HG03439 (cell line): ENCODE results near the gene CEP126.

Source experiments
- ATAC-seq: cut with Tn5 transposase; IDR thresholded peaks from one replicate; pipeline ENCODE4 v1.9.1; 2021; ENCODE audit warnings: mild to moderate bottlenecking, moderate library complexity; ENCODE audit not compliant: unreplicated experiment

The CEP126 gene

GRCh38 chr11:101914738-101915426 lies at the start of gene CEP126:
TSS of gene CEP126 (plus strand) at chr11:101915010. CDS start at chr11:101915285, 275 bp downstream.
- peak; percentile 100 for ATAC-seq

- no peak for ATAC-seq
These were observed 48.0 kb upstream of the CEP126 start for GRCh38 chr11:101866619-101867491.

- ATAC-seq = no peak
These were observed 46.9 kb upstream of the CEP126 start for GRCh38 chr11:101867951-101868350.

GRCh38 chr11:101870510-101870909 lies 44.3 kb upstream of the CEP126 start:
- ATAC-seq = no peak

- ATAC-seq = no peak
These were observed 42.5 kb upstream of the CEP126 start for GRCh38 chr11:101872171-101872882.

GRCh38 chr11:101880222-101880621 lies 34.6 kb upstream of the CEP126 start:
- no peak for ATAC-seq

GRCh38 chr11:101881586-101881985 lies 33.2 kb upstream of the CEP126 start:
- ATAC-seq = no peak

GRCh38 chr11:101885631-101886030 lies 29.2 kb upstream of the CEP126 start:
- ATAC-seq = no peak

- ATAC-seq = no peak
These were observed 25.0 kb upstream of the CEP126 start for GRCh38 chr11:101889767-101890166.

GRCh38 chr11:101894505-101894904 lies 20.3 kb upstream of the CEP126 start:
- ATAC-seq = no peak

GRCh38 chr11:101907815-101908214 lies 7.0 kb upstream of the CEP126 start:
- ATAC-seq = no peak

GRCh38 chr11:101909087-101909486 lies 5.7 kb upstream of the CEP126 start:
- no peak for ATAC-seq

GRCh38 chr11:101912823-101913284 lies 2.0 kb upstream of the CEP126 start:
- ATAC-seq = no peak

- ATAC-seq = no peak
These were observed 1.2 kb upstream of the CEP126 start for GRCh38 chr11:101913656-101914055.

GRCh38 chr11:101914341-101914737 lies 471 bp upstream of the CEP126 start:
- no peak for ATAC-seq

GRCh38 chr11:101915791-101916291 lies 1.0 kb downstream of the CEP126 start:
- ATAC-seq = peak; percentile 32

- ATAC-seq = no peak
These were observed 1.6 kb downstream of the CEP126 start, which contains the start of gene ANGPTL5 for GRCh38 chr11:101916422-101916821. TSS of gene ANGPTL5 (minus strand) at chr11:101916522. CDS start at chr11:101907909, 8,613 bp downstream.

GRCh38 chr11:101917226-101917625 lies 2.4 kb downstream of the CEP126 start:
- ATAC-seq = no peak

- no peak for ATAC-seq
These were observed 6.2 kb downstream of the CEP126 start for GRCh38 chr11:101920992-101921391.

- no peak for ATAC-seq
These were observed 8.7 kb downstream of the CEP126 start for GRCh38 chr11:101923554-101923953.

GRCh38 chr11:101929294-101929915 lies 14.6 kb downstream of the CEP126 start:
- ATAC-seq = no peak
